ENCODE data around the gene COP1. TPM values are rescaled to one million over a fixed set of nuclear protein-coding genes. Genes with fewer than 3 reads are reported as not detected.
"Not testable (repeated sequence)": the region's sequence is repeated elsewhere in the genome, so short reads cannot be mapped to it uniquely, and the experiment has no call there.

Gene COP1
- 47.6 and 70.0 TPM in 2 replicates for total RNA-seq

DNA sequence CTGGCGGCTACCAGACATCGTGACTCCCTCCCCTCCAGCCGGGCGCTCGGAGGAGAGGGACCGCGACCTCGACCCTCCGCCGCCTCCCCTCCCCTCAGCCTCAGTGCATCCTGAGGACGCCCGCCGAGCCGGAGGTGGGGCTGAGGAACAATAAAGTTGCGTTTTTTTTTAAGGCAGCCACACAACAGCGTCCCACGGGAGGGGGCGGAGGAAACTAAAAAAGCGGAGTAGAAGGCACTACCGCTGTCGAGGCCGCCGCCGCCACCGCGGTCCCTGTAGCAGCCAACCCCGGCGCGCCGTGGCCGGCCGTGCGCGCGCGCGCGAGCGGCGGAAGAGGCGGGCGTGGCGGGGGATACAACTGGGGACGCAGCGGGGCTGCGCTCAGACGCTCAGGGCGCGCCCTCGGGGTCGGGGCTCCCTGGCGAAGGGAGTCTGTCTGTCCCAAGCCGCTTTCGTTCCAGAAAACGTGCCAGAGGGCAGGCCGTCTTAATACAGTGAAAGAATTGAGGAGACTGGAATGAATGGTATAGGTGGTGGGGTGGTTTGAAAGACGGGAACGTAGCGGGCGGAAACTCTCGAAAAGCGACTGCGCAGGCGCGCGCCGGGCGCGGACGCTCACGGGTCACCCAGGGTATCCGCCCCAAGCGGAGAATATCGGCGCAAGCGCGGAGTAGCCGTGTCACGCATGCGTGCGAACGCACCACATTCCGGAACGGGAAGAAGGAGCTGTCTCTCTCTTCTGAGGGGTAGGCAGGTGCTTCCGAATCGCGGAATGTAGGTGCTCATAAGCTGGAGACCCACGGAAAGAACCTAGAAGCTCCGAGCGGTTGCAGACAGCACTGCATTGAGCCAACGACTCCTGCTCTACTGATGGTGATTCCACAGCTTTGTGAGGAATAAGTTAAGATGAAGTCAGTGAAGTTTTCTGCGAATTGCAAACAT is at the start of gene COP1:
Gene COP1 (minus strand): TSS at position 326 of the 942 bp plus-strand sequence. CDS start 308 bp downstream, at position 18.
- peak; percentile 92 for DNase-seq (ENCODE audit: low read depth)
- H3K4me3 ChIP-seq (ENCODE audit: low read depth, low read length): peak within 1 kb of the TSS; percentile 95
- no peak for FAIRE-seq
- H3K27me3 ChIP-seq (ENCODE audit: control insufficient read depth, insufficient read depth, low read length): no peaks in the 10 kb centered on the region
- no peaks in the 10 kb centered on the region for H3K36me3 ChIP-seq (ENCODE audit: control insufficient read depth, insufficient read depth, low read length)
- TF ChIP-seq, protein P1, sequence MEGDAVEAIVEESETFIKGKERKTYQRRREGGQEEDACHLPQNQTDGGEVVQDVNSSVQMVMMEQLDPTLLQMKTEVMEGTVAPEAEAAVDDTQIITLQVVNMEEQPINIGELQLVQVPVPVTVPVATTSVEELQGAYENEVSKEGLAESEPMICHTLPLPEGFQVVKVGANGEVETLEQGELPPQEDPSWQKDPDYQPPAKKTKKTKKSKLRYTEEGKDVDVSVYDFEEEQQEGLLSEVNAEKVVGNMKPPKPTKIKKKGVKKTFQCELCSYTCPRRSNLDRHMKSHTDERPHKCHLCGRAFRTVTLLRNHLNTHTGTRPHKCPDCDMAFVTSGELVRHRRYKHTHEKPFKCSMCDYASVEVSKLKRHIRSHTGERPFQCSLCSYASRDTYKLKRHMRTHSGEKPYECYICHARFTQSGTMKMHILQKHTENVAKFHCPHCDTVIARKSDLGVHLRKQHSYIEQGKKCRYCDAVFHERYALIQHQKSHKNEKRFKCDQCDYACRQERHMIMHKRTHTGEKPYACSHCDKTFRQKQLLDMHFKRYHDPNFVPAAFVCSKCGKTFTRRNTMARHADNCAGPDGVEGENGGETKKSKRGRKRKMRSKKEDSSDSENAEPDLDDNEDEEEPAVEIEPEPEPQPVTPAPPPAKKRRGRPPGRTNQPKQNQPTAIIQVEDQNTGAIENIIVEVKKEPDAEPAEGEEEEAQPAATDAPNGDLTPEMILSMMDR (IDR thresholded peaks at IDR 0.05; ENCODE audit: insufficient read depth, low read length, severe bottlenecking): no peak

DNA sequence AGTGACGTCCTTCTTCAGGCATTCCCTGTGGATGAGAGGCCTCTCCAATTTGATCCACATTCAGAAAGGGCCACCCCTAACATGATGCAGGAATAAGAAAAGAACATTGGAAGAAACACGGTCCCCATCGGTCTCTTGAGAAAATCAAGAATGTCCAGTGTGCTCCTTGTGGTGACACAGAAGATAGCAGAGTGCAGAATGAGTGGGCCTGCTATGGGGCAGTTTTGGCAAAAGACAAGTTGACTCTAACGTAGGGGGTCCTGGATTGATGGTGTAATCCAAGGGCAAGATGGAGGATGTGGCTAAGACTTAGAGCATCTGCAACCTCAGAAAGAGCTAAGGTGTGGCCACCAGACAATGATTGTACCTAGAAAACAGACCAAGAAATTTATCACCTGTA is 45.1 kb upstream of the COP1 start:
- Histone ChIP-seq H3K4me3 (ENCODE audit: low read depth, low read length) (no peak overlapping the region), H3K27me3 (ENCODE audit: control insufficient read depth, insufficient read depth, low read length) (no peaks in the 10 kb centered on the region), H3K36me3 (ENCODE audit: control insufficient read depth, insufficient read depth, low read length) (no peaks in the 10 kb centered on the region)
- no peak for FAIRE-seq
- no peak for DNase-seq (ENCODE audit: low read depth)
- TF ChIP-seq, protein P1 (IDR thresholded peaks at IDR 0.05; ENCODE audit: insufficient read depth, low read length, severe bottlenecking): no peak

DNA sequence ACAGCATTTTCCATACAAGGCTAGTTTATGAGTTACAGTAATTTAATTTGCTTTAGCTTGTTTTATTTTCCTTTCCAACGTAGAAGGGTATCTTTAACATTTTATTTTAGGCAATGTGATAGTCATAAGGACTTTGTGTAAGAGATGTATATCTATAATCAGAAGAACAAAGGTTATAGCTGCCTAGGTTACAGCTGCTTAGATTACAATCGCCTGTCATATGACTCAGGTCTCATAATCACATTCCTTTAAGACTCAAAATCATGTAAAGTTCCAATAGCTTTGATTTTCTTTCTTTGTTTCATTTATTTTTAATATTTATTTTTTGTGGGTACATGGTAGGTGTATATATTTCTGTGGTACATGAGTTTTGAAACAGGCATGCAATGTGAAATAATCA is 37.8 kb upstream of the COP1 start:
- FAIRE-seq: no peak
- H3K27me3 ChIP-seq (ENCODE audit: control insufficient read depth, insufficient read depth, low read length): no peaks in the 10 kb centered on the region
- no peak for DNase-seq (ENCODE audit: low read depth)

DNA sequence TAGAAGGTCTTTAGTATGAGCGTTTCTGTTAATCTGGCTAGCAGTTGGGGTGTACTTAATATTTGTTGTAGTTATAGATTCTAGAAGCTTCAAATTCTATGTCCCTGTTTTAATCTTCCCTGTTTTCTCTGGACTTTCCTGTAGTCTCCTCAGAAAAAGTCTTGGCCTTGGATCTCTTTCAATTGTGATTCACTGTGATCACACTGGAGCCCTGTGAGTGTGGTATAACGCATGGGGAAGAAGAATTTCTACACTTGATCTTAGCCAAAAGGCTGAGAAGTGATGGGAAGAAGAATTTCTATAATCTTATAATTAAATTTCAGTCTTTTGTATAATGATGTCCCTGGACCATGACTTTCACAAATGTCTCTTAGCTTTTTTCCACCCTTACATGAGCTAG is 36.7 kb upstream of the COP1 start:
- FAIRE-seq (no peak), DNase-seq (ENCODE audit: low read depth) (no peak)
- TF ChIP-seq, protein P1 (IDR thresholded peaks at IDR 0.05; ENCODE audit: insufficient read depth, low read length, severe bottlenecking): no peak
- no peaks in the 10 kb centered on the region for H3K27me3 ChIP-seq (ENCODE audit: control insufficient read depth, insufficient read depth, low read length)
- no peak overlapping the region for H3K4me3 ChIP-seq (ENCODE audit: low read depth, low read length)
- no peaks in the 10 kb centered on the region for H3K36me3 ChIP-seq (ENCODE audit: control insufficient read depth, insufficient read depth, low read length)

More for the DNA sequence above, 37.8 kb upstream of the COP1 start:
- Histone ChIP-seq H3K4me3 (ENCODE audit: low read depth, low read length) (no peak overlapping the region), H3K36me3 (ENCODE audit: control insufficient read depth, insufficient read depth, low read length) (no peaks in the 10 kb centered on the region)
- TF ChIP-seq, protein P1 (IDR thresholded peaks at IDR 0.05; ENCODE audit: insufficient read depth, low read length, severe bottlenecking): no peak

DNA sequence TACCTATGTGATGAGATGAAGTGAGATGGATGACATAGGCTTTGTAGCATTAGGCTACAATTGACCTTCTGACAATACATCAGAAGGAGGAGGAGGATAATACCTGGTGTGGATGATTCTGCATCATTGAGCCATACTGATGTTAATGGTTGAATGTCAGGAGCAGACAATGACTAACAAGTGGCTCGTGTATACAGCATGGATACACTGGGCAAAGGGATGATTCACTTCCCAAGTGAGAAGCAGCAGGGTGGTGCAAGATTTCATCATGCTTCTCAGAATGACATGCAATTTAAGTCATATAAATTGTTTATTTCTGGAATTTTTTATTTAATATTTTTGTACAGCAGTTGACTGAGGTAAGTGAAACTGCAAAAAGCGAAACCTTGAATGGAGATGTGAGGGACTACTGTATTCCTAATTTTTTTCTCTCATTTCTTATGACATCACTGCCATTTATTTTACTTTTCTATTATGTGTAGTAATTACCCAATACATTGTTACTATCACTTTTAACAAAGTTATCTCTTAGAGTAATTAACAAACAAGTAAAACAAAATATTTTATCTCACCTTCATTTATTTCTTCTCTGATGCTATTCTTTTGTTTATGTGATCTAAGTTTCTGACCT is 34.4 kb upstream of the COP1 start:
- TF ChIP-seq, protein P1 (IDR thresholded peaks at IDR 0.05; ENCODE audit: insufficient read depth, low read length, severe bottlenecking): no peak
- Histone ChIP-seq H3K36me3 (ENCODE audit: control insufficient read depth, insufficient read depth, low read length) (no peaks in the 10 kb centered on the region), H3K4me3 (ENCODE audit: low read depth, low read length) (no peak overlapping the region), H3K27me3 (ENCODE audit: control insufficient read depth, insufficient read depth, low read length) (no peaks in the 10 kb centered on the region)
- FAIRE-seq: peak; percentile 97
- DNase-seq (ENCODE audit: low read depth): peak; percentile 97

DNA sequence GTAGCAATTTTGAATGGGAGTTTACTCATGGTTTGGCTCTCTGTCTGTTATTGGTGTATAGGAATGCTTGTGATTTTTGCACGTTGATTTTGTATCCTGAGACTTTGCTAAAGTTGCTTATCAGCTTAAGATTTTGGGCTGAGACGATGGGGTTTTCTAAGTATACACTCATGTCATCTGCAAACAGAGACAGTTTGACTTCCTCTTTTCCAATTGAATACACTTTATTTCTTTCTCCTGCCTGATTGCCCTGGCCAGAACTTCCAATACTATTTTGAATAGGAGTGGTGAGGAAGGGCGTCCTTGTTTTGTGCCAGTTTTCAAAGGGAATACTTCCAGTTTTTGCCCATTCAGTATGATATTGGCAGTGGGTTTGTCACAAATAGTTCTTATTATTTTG is 26.6 kb upstream of the COP1 start:
- DNase-seq (ENCODE audit: low read depth); H3K36me3 ChIP-seq (ENCODE audit: control insufficient read depth, insufficient read depth, low read length); H3K27me3 ChIP-seq (ENCODE audit: control insufficient read depth, insufficient read depth, low read length); FAIRE-seq; H3K4me3 ChIP-seq (ENCODE audit: low read depth, low read length): not testable (repeated sequence)
